NB4 (cell line): Measurements from ENCODE around the gene TRPM6.

Experiments
- POLR2A ChIP-seq: IDR thresholded peaks from 2 replicates; pipeline ENCODE4 v1.6.1; 2011; ENCODE audit warnings: mild to moderate bottlenecking; ENCODE audit not compliant: insufficient read length; ENCODE audit errors: extremely low read depth
- TF ChIP-seq, protein P1 (sequence below): IDR thresholded peaks from one replicate; pipeline ENCODE4 v1.5.1; 2012; ENCODE audit warnings: low read depth, low read length
- TF ChIP-seq, protein P2 (sequence below): IDR thresholded peaks from 2 replicates; pipeline ENCODE4 v1.6.1; 2011; ENCODE audit warnings: low read depth, low read length

DNA sequence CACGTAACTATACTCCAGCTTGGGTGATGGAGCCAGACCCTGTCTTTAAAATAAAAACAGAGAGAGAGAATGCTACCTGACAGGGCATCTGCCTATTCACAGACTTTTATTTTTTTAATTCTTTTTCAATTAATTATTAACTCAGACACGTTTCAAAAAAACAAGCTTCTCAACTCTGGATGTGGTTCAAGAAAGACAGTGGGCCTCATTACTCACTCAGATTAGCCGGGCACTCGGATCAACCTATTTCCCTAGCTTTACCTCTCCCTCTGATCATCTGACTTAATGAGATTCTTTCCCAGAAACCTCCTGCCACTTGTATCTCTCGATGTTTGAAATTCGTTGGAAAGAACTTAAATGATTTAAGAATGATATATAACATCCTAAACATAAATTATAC lies 134.1 kb downstream of the TRPM6 start:
- no peak for TF ChIP-seq POLR2A
- TF ChIP-seq, protein P1, sequence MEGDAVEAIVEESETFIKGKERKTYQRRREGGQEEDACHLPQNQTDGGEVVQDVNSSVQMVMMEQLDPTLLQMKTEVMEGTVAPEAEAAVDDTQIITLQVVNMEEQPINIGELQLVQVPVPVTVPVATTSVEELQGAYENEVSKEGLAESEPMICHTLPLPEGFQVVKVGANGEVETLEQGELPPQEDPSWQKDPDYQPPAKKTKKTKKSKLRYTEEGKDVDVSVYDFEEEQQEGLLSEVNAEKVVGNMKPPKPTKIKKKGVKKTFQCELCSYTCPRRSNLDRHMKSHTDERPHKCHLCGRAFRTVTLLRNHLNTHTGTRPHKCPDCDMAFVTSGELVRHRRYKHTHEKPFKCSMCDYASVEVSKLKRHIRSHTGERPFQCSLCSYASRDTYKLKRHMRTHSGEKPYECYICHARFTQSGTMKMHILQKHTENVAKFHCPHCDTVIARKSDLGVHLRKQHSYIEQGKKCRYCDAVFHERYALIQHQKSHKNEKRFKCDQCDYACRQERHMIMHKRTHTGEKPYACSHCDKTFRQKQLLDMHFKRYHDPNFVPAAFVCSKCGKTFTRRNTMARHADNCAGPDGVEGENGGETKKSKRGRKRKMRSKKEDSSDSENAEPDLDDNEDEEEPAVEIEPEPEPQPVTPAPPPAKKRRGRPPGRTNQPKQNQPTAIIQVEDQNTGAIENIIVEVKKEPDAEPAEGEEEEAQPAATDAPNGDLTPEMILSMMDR, result no peak
- TF ChIP-seq, protein P2, sequence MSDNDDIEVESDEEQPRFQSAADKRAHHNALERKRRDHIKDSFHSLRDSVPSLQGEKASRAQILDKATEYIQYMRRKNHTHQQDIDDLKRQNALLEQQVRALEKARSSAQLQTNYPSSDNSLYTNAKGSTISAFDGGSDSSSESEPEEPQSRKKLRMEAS, result no peak
